ENCODE measurements around the gene UTP4. TPM values are rescaled to one million over a fixed set of nuclear protein-coding genes. Genes with fewer than 3 reads are reported as not detected.

The UTP4 gene
- total and polyA plus RNA-seq, 2 of the 8 experiments (the other 6 are each of a cell fraction or from before 2014, with no cell fraction given) = 101 to 118 TPM

DNA sequence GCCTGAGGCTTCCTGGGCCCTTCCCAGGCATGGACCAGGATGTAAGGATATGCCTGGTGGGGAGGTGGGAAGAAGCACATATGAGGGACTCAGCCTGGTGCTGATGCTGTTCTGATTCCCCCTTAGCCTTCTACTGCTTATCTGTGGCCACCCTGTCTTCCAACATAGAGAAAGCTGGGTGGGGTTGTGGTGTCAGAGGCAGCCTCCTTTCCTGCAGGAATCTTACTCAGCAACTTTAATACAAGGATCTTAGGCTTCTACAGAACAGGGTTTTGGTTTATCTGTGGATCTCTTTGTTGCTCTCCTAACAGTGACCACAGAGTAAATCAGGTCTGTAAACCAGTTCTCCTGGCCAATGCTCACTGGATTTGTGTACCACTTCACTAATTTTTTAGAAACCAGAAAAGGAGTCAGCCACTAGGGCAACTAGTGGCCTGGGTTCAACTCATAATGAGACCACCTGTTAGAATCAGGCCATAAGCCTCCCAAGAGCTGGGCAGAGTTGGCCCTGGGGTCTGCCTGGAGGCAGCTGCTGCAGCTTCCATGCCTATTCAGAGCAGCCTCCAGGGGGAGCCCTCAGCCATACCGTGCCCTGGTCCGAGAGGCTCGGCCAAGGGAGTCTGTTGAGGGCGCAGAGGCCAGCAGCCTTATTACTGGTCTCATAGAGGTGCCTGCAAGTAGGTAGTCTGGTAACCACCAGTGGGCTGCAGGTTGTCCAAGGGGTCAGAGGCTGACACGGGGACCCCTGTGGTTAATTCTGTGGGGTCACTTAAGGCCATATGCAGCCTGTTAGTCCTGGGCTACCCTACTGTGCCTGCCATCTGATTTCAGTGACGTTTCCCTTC is 19.9 kb upstream of the UTP4 start:
- H3K9ac ChIP-seq (replicated peaks in 1 of 4; ENCODE audit: extremely low read depth in 1 of 4, low read depth in 3 of 4, low read length in 3 of 4) = no peak overlapping the region
- FAIRE-seq = peak; percentile 45

More for the DNA sequence above, 19.9 kb upstream of the UTP4 start:
- CTCF ChIA-PET (ENCODE audit: partially characterized antibody) = interaction anchor here (0.5 to 10.6 kb wide), 28 partner anchors 9 to 921 kb away, joined by 3 to 174 read pairs (median 5); no protein-coding TSS in a partner anchor
- Histone ChIP-seq H3K56ac (replicated peaks; ENCODE audit: insufficient read length, low read depth, low read length) (no peak overlapping the region), H3K23ac (ENCODE audit: insufficient read length) (no peak overlapping the region), H3K36me3 (ENCODE audit: control insufficient read depth in 2 of 4, insufficient read depth in 4 of 4, low read length in 3 of 4) (peaks cover 38 to 67% (median 64%) of the 10 kb centered on the region in 4 experiments), H3K27ac (ENCODE audit: low read depth, low read length) (no peak overlapping the region; the same call in 1 of the 2 replicates), H2BK120ac (replicated peaks; ENCODE audit: low read depth, low read length) (no peak overlapping the region), H4K20me1 (replicated peaks in 1 of 2; ENCODE audit: control insufficient read depth in 1 of 2, insufficient read depth in 2 of 2, low read length in 2 of 2) (peaks cover 10 to 24% of the 10 kb centered on the region in 2 experiments), H2BK15ac (ENCODE audit: low read length) (no peak overlapping the region), H3K14ac (ENCODE audit: insufficient read length) (no peak overlapping the region), H4K8ac (ENCODE audit: extremely low read depth, insufficient read depth, low read length) (no peak overlapping the region), H2BK5ac (ENCODE audit: low read depth, low read length) (no peak overlapping the region), H2AK5ac (ENCODE audit: low read depth, low read length) (no peak overlapping the region; the same call in 1 of the 2 replicates), H3K4ac (replicated peaks; ENCODE audit: insufficient read length, low read depth, low read length) (no peak overlapping the region), H3K79me1 (ENCODE audit: low read depth, low read length) (peaks cover 33% of the 10 kb centered on the region), H3K4me1 (replicated peaks in 1 of 4; ENCODE audit: control insufficient read depth in 3 of 4, insufficient read depth in 4 of 4, low read length in 3 of 4) (peaks cover 4 to 17% (median 12%) of the 10 kb centered on the region in 4 experiments), H2BK20ac (ENCODE audit: low read length) (no peak overlapping the region), H3K4me2 (ENCODE audit: insufficient read depth in 1 of 2, low read depth in 2 of 2, low read length in 2 of 2) (no peak overlapping the region), H4K91ac (replicated peaks; ENCODE audit: insufficient read length, low read length) (no peak overlapping the region), H4K5ac (ENCODE audit: insufficient read length, low read depth, low read length) (no peak overlapping the region), H2BK12ac (ENCODE audit: low read depth, low read length) (no peak overlapping the region), H3K18ac (ENCODE audit: extremely low read depth, low read length) (no peak overlapping the region), H2AFZ (ENCODE audit: low read length) (no peak overlapping the region), H3K79me2 (ENCODE audit: control insufficient read depth in 1 of 2, insufficient read depth in 2 of 2, low read length in 2 of 2) (peaks cover 8 to 46% of the 10 kb centered on the region in 2 experiments; a peak in 3 of 4 replicates), H3K4me3 (ENCODE audit: extremely low read depth in 1 of 4, insufficient read depth in 2 of 4, low read depth in 3 of 4, low read length in 4 of 4) (no peak overlapping the region), H3K9me3 (ENCODE audit: insufficient read depth in 2 of 2, low read depth in 1 of 2, low read length in 1 of 2) (no peaks in the 10 kb centered on the region), H3K27me3 (replicated peaks in 1 of 4; ENCODE audit: control insufficient read depth in 3 of 4, extremely low read depth in 1 of 4, insufficient read depth in 3 of 4, low read length in 3 of 4) (no peaks in the 10 kb centered on the region), H3K23me2 (ENCODE audit: low read depth, low read length) (peaks cover 8% of the 10 kb centered on the region)
- TF ChIP-seq POLR2A (IDR thresholded peaks at IDR 0.05; ENCODE audit: control extremely low read depth in 1 of 2, low read depth in 2 of 2, low read length in 2 of 2) (peak in 1 of 2 experiments; percentile 43; a peak in 1 of 3 replicates), RAD21 (IDR thresholded peaks at IDR 0.05 in 1 of 2, conservative IDR thresholded peaks at IDR 0.05 in 1 of 2; ENCODE audit: low read depth in 2 of 2, low read length in 2 of 2) (peak; percentile 64 to 82), POLR2AphosphoS5 (IDR thresholded peaks at IDR 0.05; ENCODE audit: low read depth, low read length) (0 out of 2 replicates have a peak, but pooled peaks have one; percentile 27), CHD2 (IDR thresholded peaks at IDR 0.05; ENCODE audit: low read length) (no peak), TBP (IDR thresholded peaks at IDR 0.05; ENCODE audit: low read depth, low read length) (no peak)
- TF ChIP-seq, protein P1, sequence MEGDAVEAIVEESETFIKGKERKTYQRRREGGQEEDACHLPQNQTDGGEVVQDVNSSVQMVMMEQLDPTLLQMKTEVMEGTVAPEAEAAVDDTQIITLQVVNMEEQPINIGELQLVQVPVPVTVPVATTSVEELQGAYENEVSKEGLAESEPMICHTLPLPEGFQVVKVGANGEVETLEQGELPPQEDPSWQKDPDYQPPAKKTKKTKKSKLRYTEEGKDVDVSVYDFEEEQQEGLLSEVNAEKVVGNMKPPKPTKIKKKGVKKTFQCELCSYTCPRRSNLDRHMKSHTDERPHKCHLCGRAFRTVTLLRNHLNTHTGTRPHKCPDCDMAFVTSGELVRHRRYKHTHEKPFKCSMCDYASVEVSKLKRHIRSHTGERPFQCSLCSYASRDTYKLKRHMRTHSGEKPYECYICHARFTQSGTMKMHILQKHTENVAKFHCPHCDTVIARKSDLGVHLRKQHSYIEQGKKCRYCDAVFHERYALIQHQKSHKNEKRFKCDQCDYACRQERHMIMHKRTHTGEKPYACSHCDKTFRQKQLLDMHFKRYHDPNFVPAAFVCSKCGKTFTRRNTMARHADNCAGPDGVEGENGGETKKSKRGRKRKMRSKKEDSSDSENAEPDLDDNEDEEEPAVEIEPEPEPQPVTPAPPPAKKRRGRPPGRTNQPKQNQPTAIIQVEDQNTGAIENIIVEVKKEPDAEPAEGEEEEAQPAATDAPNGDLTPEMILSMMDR (IDR thresholded peaks at IDR 0.05; ENCODE audit: control extremely low read depth in 1 of 3, insufficient read depth in 1 of 3, low read depth in 1 of 3, low read length in 3 of 3) = peak; percentile 88 to 94 (median 91)
- DNase-seq (ENCODE audit: low read depth in 1 of 2, low spot score in 2 of 2) = peak in 1 of 2 experiments; percentile 90
- POLR2A ChIA-PET (ENCODE audit: partially characterized antibody) = interaction anchor here (0.7 to 3.8 kb wide), 9 partner anchors 8 to 269 kb away, joined by 3 to 20 read pairs (median 4); partner anchors contain the start of genes CHTF8 and UTP4
- WGBS, 2 experiments (ENCODE audit: extremely low coverage in 1 of 2, insufficient coverage in 1 of 2, insufficient read length in 1 of 2, insufficient replicate concordance in 2 of 2, low coverage in 1 of 2, low lambda C conversion rate in 2 of 2, missing lambda C conversion rate in 1 of 2) = 59% methylated on average over 5 of the region's 6 CpGs; no CpG with 5 or more reads in 1 of the 2 experiments

Measured in H1 (cell line).